Osteocyte (in vitro differentiated cells): ENCODE data around the gene HCFC1. TPM values are rescaled to one million over a fixed set of nuclear protein-coding genes. Genes with fewer than 3 reads are reported as not detected.

Experiments used
- DNase-seq: peaks from one replicate; pipeline ENCODE4 v3.0.0; 2021; ENCODE audit warnings: mixed read lengths; ENCODE audit not compliant: unreplicated experiment; ENCODE audit errors: extremely low spot score
- H3K27ac Mint-ChIP-seq: one replicate; pipeline ENCODE4 v1.8.0; 2021; ENCODE audit warnings: mild to moderate bottlenecking, mixed read lengths; ENCODE audit not compliant: unreplicated experiment
- H3K27me3 Mint-ChIP-seq: one replicate; pipeline ENCODE4 v1.8.0; 2021; ENCODE audit warnings: mixed read lengths; ENCODE audit not compliant: unreplicated experiment
- H3K36me3 Mint-ChIP-seq: one replicate; pipeline ENCODE4 v1.8.0; 2021; ENCODE audit warnings: mixed read lengths; ENCODE audit not compliant: unreplicated experiment
- H3K4me1 Mint-ChIP-seq: one replicate; pipeline ENCODE4 v1.8.0; 2021; ENCODE audit warnings: mixed read lengths; ENCODE audit not compliant: unreplicated experiment
- H3K4me3 Mint-ChIP-seq: one replicate; pipeline ENCODE4 v1.8.0; 2021; ENCODE audit warnings: mild to moderate bottlenecking, moderate library complexity, mixed read lengths; ENCODE audit not compliant: unreplicated experiment
- H3K9me3 Mint-ChIP-seq: one replicate; pipeline ENCODE4 v1.8.0; 2021; ENCODE audit warnings: mixed read lengths; ENCODE audit not compliant: unreplicated experiment
- CTCF ChIP-seq: fragments of 200-600 bp; sonication (generic); IDR thresholded peaks from 2 replicates; pipeline ENCODE4 v1.5.0; 2021; ENCODE audit warnings: antibody characterized with exemption, mild to moderate bottlenecking, moderate library complexity
- long read RNA-seq: library from polyadenylated mRNA; unstranded; transcript quantifications from one replicate; pipeline ENCODE4 v2.0.0, GENCODE V29; 2021
- total RNA-seq: library from RNA; stranded (reverse); gene quantifications from 2 replicates; pipeline ENCODE4 v1.2.1, GENCODE V29; 2021

The HCFC1 gene
- total RNA-seq, result 73.7 and 74.8 TPM in 2 replicates
- long read RNA-seq, partial matches to known transcripts, result 1 of 7 reads
- long read RNA-seq, other reads (novel, unspliced or antisense), result 6 of 7 reads

GRCh38 chrX:153971450-153972367 lies at the start of gene HCFC1:
HCFC1 (minus strand) TSS chrX:153971818; CDS start chrX:153970840, 978 bp downstream.
- H3K4me3 Mint-ChIP-seq, result peak within 1 kb of the TSS; percentile 100
- H3K9me3 Mint-ChIP-seq, result no peaks in the 10 kb centered on the region
- no peak for TF ChIP-seq CTCF
- H3K4me1 Mint-ChIP-seq, result peaks cover 53% of the 10 kb centered on the region
- peak within 1 kb of the TSS; percentile 100 for H3K27ac Mint-ChIP-seq
- no peaks in the 10 kb centered on the region for H3K36me3 Mint-ChIP-seq
- peak; percentile 99 for DNase-seq
- no peaks in the 10 kb centered on the region for H3K27me3 Mint-ChIP-seq

GRCh38 chrX:154021131-154021611 lies 49.6 kb upstream of the HCFC1 start:
- DNase-seq, result no peak
- no peaks in the 10 kb centered on the region for H3K9me3 Mint-ChIP-seq
- H3K27ac Mint-ChIP-seq, result peak overlapping the region; percentile 71
- TF ChIP-seq CTCF, result no peak
- no peak overlapping the region for H3K4me3 Mint-ChIP-seq
- peaks cover 10% of the 10 kb centered on the region for H3K4me1 Mint-ChIP-seq
- H3K36me3 Mint-ChIP-seq, result no peaks in the 10 kb centered on the region
- H3K27me3 Mint-ChIP-seq, result no peaks in the 10 kb centered on the region

GRCh38 chrX:154020536-154021115 lies 49.0 kb upstream of the HCFC1 start:
- DNase-seq, result no peak
- H3K4me3 Mint-ChIP-seq, result peak overlapping the region; percentile 70

GRCh38 chrX:154019633-154020528 lies 48.3 kb upstream of the HCFC1 start, which contains the start of gene IRAK1:
IRAK1 (minus strand) TSS chrX:154019902; CDS start chrX:154019812, 90 bp downstream.
- no peaks in the 10 kb centered on the region for H3K27me3 Mint-ChIP-seq
- DNase-seq, result no peak
- H3K9me3 Mint-ChIP-seq, result no peaks in the 10 kb centered on the region

More at GRCh38 chrX:154020536-154021115, 49.0 kb upstream of the HCFC1 start:
- TF ChIP-seq CTCF, result no peak
- Mint-ChIP-seq H3K27ac (peak overlapping the region; percentile 85), H3K27me3 (no peaks in the 10 kb centered on the region), H3K36me3 (peaks cover 3% of the 10 kb centered on the region), H3K4me1 (peaks cover 9% of the 10 kb centered on the region), H3K9me3 (no peaks in the 10 kb centered on the region)

More at GRCh38 chrX:154019633-154020528, 48.3 kb upstream of the HCFC1 start, which contains the start of gene IRAK1:
- Mint-ChIP-seq H3K4me1 (peaks cover 9% of the 10 kb centered on the region), H3K36me3 (peaks cover 3% of the 10 kb centered on the region), H3K27ac (peak within 1 kb of the TSS; percentile 85), H3K4me3 (peak within 1 kb of the TSS; percentile 76)
- TF ChIP-seq CTCF, result no peak
